GM12878 (cell line): ENCODE measurements around the gene CTNNA3. TPM values are rescaled to one million over a fixed set of nuclear protein-coding genes. Genes with fewer than 3 reads are reported as not detected.

ENCODE experiments used
- ATAC-seq: fragments of 200-7000 bp; cut with Tn5 transposase; 3 replicates; pipeline ENCODE4 v1.9.1; 2020; ENCODE audit warnings: mild to moderate bottlenecking, moderate library complexity
- BruUV-seq: library from RNA; stranded (reverse); fragments of 400-500 nt; replicated peaks from 2 replicates; lab custom pipeline; 2021; lab: Mats Ljungman, UMichigan
- CTCF ChIA-PET: fragments of 300-600 bp; sonication (Branson Sonifier 250); formaldehyde crosslinking; extraction: SDS; loops from one replicate; lab custom pipeline; 2021; ENCODE audit warnings: inconsistent platforms; lab: Yijun Ruan, JAX
- POLR2A ChIA-PET: fragments of 350-600 bp; formaldehyde crosslinking; extraction: SDS; loops from one replicate; lab custom pipeline; 2021; ENCODE audit warnings: inconsistent platforms; lab: Charles Lee
- RAD21 ChIA-PET: fragments of 300-600 bp; sonication (Branson Sonifier 250); formaldehyde crosslinking; loops from one replicate; lab custom pipeline; 2023; ENCODE audit warnings: antibody characterized with exemption; ENCODE audit not compliant: unreplicated experiment; lab: Charles Lee
- SMC1A ChIA-PET: fragments of 300-600 bp; sonication (Branson Sonifier 250); formaldehyde crosslinking; loops from one replicate; lab custom pipeline; 2023; ENCODE audit not compliant: unreplicated experiment, uncharacterized antibody; lab: Charles Lee
- DNase-seq: peaks from one replicate; pipeline ENCODE4 v3.0.0-alpha.2; 2011; ENCODE audit warnings: low read depth, low spot score
- FAIRE-seq: peaks from 3 replicates; lab custom pipeline; 2011; peaks lifted over from hg19 to GRCh38; lab: Jason Lieb, UNC
- H2AFZ ChIP-seq: 2 replicates; pipeline ENCODE4 v1.6.0; 2011; ENCODE audit warnings: low read depth, low read length, control low read depth; ENCODE audit not compliant: control insufficient read depth
- H3K27ac ChIP-seq: 2 replicates; pipeline ENCODE4 v1.5.1; 2011; ENCODE audit warnings: control low read depth; ENCODE audit not compliant: control insufficient read depth, insufficient read depth
- H3K27me3 ChIP-seq, 2 experiments: replicated peaks in 1 of 2; 2 replicates each; pipeline versions ENCODE4 v1.6.0 to v1.6.1; 2011; ENCODE audit warnings: low read length in 1 of 2; ENCODE audit not compliant: control insufficient read depth in 2 of 2, insufficient read depth in 2 of 2
- H3K36me3 ChIP-seq, 2 experiments: 2 replicates each; pipeline ENCODE4 v1.5.1; 2011; ENCODE audit warnings: low read length in 1 of 2; ENCODE audit not compliant: control insufficient read depth in 2 of 2, insufficient read depth in 2 of 2
- H3K4me1 ChIP-seq: 2 replicates; pipeline ENCODE4 v1.6.1; 2011; ENCODE audit warnings: mild to moderate bottlenecking, low read length, moderate library complexity, mixed read lengths; ENCODE audit not compliant: control insufficient read depth, insufficient read depth
- H3K4me2 ChIP-seq: 2 replicates; pipeline ENCODE4 v1.6.0; 2011; ENCODE audit warnings: control low read depth; ENCODE audit not compliant: control insufficient read depth, insufficient read depth
- H3K4me3 ChIP-seq: fragments of 200-600 bp; sonication (generic); 2 replicates; pipeline ENCODE4 v1.5.1; 2016
- H3K79me2 ChIP-seq: 2 replicates; pipeline ENCODE4 v1.6.0; 2011; ENCODE audit warnings: low read length; ENCODE audit not compliant: control insufficient read depth, insufficient read depth
- H3K9ac ChIP-seq: 2 replicates; pipeline ENCODE4 v1.8.0; 2011; ENCODE audit warnings: low read length, control low read depth, mixed read lengths; ENCODE audit not compliant: control insufficient read depth, insufficient read depth
- H3K9me3 ChIP-seq: replicated peaks from 3 replicates; pipeline ENCODE4 v1.5.1; 2011; ENCODE audit warnings: mild to moderate bottlenecking, low read length; ENCODE audit not compliant: control insufficient read depth, insufficient read depth
- H4K20me1 ChIP-seq: 2 replicates; pipeline ENCODE4 v1.6.0; 2011; ENCODE audit not compliant: control insufficient read depth, insufficient read depth
- ASH2L ChIP-seq: fragments of 300-600, 200-600 bp; sonication (generic); IDR thresholded peaks from 2 replicates; pipeline ENCODE4 v1.6.1; 2017; ENCODE audit warnings: low read depth, mild to moderate bottlenecking, borderline replicate concordance
- CBFB ChIP-seq: IDR thresholded peaks from 2 replicates; pipeline ENCODE4 v1.6.1; 2016; ENCODE audit warnings: antibody characterized with exemption, low read depth
- CREM ChIP-seq: IDR thresholded peaks from 2 replicates; pipeline ENCODE4 v1.6.1; 2014; ENCODE audit warnings: antibody characterized with exemption, low read depth
- DPF2 ChIP-seq: fragments of 450-650 bp; IDR thresholded peaks from 2 replicates; pipeline ENCODE4 v1.6.1; 2017; ENCODE audit warnings: mild to moderate bottlenecking
- ETV6 ChIP-seq, 2 experiments: fragments of 450-650 bp in 1 of 2; IDR thresholded peaks in 1 of 2; conservative IDR thresholded peaks in 1 of 2; 2 replicates each; pipeline ENCODE4 v1.6.1; 2014; ENCODE audit warnings: antibody characterized with exemption in 1 of 2, borderline replicate concordance in 1 of 2, low read depth in 1 of 2, mild to moderate bottlenecking in 1 of 2, moderate library complexity in 1 of 2
- EZH2 ChIP-seq: IDR thresholded peaks from 2 replicates; pipeline ENCODE4 v1.6.1; 2012; ENCODE audit warnings: low read depth, mild to moderate bottlenecking, control low read depth, inconsistent platforms, low read length, borderline replicate concordance; ENCODE audit not compliant: control insufficient read depth
- NFYA ChIP-seq: IDR thresholded peaks from 2 replicates; pipeline ENCODE4 v1.6.1; 2011; ENCODE audit warnings: low read depth, mild to moderate bottlenecking, low read length, improper control_type of control experiment, borderline replicate concordance
- NR2F1 ChIP-seq: fragments of 450-650 bp; conservative IDR thresholded peaks from 2 replicates; pipeline ENCODE4 v1.6.1; 2017; ENCODE audit warnings: mild to moderate bottlenecking
- SIX5 ChIP-seq: IDR thresholded peaks from 2 replicates; pipeline ENCODE4 v1.6.1; 2011; ENCODE audit warnings: mild to moderate bottlenecking, low read depth, low read length, moderate library complexity; ENCODE audit not compliant: severe bottlenecking
- SMARCA5 ChIP-seq: fragments of 450-650 bp; IDR thresholded peaks from 2 replicates; pipeline ENCODE4 v1.6.1; 2017; ENCODE audit warnings: mild to moderate bottlenecking
- SMC3 ChIP-seq: IDR thresholded peaks from 2 replicates; pipeline ENCODE4 v1.6.1; 2011; ENCODE audit warnings: low read length, improper control_type of control experiment, borderline replicate concordance
- SUPT20H ChIP-seq: IDR thresholded peaks from 2 replicates; pipeline ENCODE4 v1.6.1; 2011; ENCODE audit warnings: low read depth, mild to moderate bottlenecking, low read length, moderate library complexity, borderline replicate concordance; ENCODE audit not compliant: control insufficient read depth
- TBL1XR1 ChIP-seq: IDR thresholded peaks from 2 replicates; pipeline ENCODE4 v1.6.1; 2012; ENCODE audit warnings: low read depth, low read length, improper control_type of control experiment
- YY1 ChIP-seq: IDR thresholded peaks from 2 replicates; pipeline ENCODE4 v1.6.1; 2011; ENCODE audit warnings: low read depth, mild to moderate bottlenecking, low read length
- ZNF384 ChIP-seq: IDR thresholded peaks from 2 replicates; pipeline ENCODE4 v1.6.1; 2012; ENCODE audit warnings: low read depth, mild to moderate bottlenecking, low read length, improper control_type of control experiment, borderline replicate concordance
- WGBS: methylation state at CpG from one replicate; pipeline ENCODE4 v1.1.6; 2016; ENCODE audit warnings: low lambda C conversion rate; ENCODE audit not compliant: insufficient replicate concordance, insufficient coverage; ENCODE audit errors: missing lambda C conversion rate; 5-methylcytosine and 5-hydroxymethylcytosine counted together
- in situ Hi-C: fragments of 300-500 bp; cut with MboI; formaldehyde crosslinking; loops from 9 replicates; pipeline ENCODE4 v1.14.3; 2018; ENCODE audit warnings: mixed read lengths
- intact Hi-C: fragments of 100-400 bp; cut with micrococcal nuclease; formaldehyde crosslinking; loops from one replicate; pipeline ENCODE4 v1.14.2; 2022; ENCODE audit not compliant: unreplicated experiment
- polyA plus RNA-seq, 11 experiments: library from polyadenylated mRNA; depleted of rRNA in 4 of 11; unstranded in 6 of 11; stranded (reverse) in 5 of 11; fragments of >200 nt; fragmentation: Nextera tagmentation in 4 of 11; fragmentation: Illumina TruSeq in 1 of 11; extraction: Ambion mirVana in 4 of 11; extraction: Trizol in 1 of 11; gene quantifications; 1 replicate in 1 of 11; 2 replicates in 10 of 11; pipeline versions ENCODE4 v1.2.1 to v1.2.3, GENCODE V29; 2011 to 2016; ENCODE audit warnings: inconsistent platforms in 2 of 11, missing spikeins in 2 of 11, low read depth in 1 of 11
- total RNA-seq, 4 experiments: library from RNA; depleted of rRNA in 3 of 4; stranded (reverse); fragments of >200 nt in 3 of 4; fragmentation: Illumina TruSeq in 1 of 4; extraction: Trizol in 1 of 4; gene quantifications; 2 replicates each; pipeline versions ENCODE4 v1.2.1 to v1.2.3, GENCODE V29; 2013 to 2021
- TF ChIP-seq, protein P1 (sequence below), 3 experiments: IDR thresholded peaks in 2 of 3; conservative IDR thresholded peaks in 1 of 3; 2 replicates each; pipeline ENCODE4 v1.5.1; 2011; ENCODE audit warnings: low read depth in 3 of 3, low read length in 3 of 3, mild to moderate bottlenecking in 3 of 3, control low read depth in 2 of 3, moderate library complexity in 2 of 3, inconsistent platforms in 1 of 3, mixed read lengths in 1 of 3; ENCODE audit not compliant: control insufficient read depth in 2 of 3, insufficient read depth in 1 of 3; ENCODE audit errors: extremely low read depth in 1 of 3

The CTNNA3 gene
- total and polyA plus RNA-seq, 10 of the 15 experiments (the other 5 are each of a cell fraction or from before 2014, with no cell fraction given), result under 0.01 to 4.5 (median 0.22) TPM; not detected in 2

DNA sequence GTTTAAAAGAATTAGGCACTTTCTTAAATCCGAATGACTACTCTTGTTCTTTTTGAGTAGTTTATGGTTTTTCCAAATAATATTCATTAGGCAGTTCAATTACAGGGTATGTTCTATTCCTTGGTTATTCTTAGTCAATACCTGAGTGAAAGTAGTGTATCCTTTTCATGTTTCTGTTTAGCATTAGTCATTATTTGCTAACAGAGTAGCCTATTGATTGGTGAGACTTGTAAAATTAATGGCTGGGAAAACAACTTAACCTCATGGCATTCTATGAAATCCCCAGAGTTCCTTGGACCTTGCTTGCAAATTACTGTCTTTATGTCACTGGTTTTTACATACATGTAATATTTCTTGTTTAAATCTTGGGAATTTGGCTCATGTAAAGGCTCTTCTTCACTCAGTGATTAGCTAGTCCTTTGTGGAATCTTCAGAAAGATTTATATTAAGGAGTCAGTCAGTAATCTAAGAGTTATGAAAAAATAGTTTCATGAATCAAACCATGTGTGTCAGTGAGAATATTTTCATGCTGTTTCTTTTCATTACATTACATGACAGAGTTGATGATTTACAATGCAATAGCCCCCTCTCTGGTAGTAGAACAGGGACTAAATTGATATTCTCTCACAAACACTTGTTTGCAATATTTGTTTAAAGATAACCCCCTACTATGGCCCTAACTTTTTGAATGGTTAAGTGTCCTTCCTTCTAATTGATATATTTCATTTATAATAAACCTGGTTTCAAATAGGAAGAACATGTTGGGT lies 851.6 kb downstream of the CTNNA3 start (continued):
- TF ChIP-seq, protein P1, sequence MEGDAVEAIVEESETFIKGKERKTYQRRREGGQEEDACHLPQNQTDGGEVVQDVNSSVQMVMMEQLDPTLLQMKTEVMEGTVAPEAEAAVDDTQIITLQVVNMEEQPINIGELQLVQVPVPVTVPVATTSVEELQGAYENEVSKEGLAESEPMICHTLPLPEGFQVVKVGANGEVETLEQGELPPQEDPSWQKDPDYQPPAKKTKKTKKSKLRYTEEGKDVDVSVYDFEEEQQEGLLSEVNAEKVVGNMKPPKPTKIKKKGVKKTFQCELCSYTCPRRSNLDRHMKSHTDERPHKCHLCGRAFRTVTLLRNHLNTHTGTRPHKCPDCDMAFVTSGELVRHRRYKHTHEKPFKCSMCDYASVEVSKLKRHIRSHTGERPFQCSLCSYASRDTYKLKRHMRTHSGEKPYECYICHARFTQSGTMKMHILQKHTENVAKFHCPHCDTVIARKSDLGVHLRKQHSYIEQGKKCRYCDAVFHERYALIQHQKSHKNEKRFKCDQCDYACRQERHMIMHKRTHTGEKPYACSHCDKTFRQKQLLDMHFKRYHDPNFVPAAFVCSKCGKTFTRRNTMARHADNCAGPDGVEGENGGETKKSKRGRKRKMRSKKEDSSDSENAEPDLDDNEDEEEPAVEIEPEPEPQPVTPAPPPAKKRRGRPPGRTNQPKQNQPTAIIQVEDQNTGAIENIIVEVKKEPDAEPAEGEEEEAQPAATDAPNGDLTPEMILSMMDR (IDR thresholded peaks at IDR 0.05 in 2 of 3, conservative IDR thresholded peaks at IDR 0.05 in 1 of 3; ENCODE audit: control insufficient read depth in 2 of 3, extremely low read depth in 1 of 3, insufficient read depth in 1 of 3, low read depth in 3 of 3, low read length in 3 of 3), result no peak
- TF ChIP-seq CBFB (no peak), EZH2 (no peak), SUPT20H (no peak), DPF2 (no peak)

DNA sequence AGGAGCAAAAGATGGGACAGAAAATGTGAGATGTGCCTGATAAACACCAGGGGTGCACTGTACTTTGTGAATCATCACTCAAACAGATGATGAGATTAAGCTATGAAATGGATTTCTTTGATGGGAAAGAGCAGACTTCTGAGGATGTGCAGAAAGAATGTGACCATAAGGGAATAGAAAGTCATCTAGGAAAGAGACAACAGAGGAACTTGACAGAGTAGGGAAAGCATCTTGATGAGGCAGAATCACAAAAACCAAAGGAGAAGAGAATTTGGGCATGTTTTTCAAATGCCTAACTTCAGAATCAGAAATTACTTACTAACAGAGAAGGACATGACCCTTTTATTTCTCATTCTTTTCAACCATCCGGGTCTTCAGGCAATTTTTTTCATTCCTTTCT lies 852.6 kb downstream of the CTNNA3 start:
- TF ChIP-seq ZNF384 (no peak), TBL1XR1 (no peak), ETV6 (conservative IDR thresholded peaks at IDR 0.05 in 1 of 2, IDR thresholded peaks at IDR 0.05 in 1 of 2; ENCODE audit: borderline replicate concordance in 1 of 2, low read depth in 1 of 2) (no peak), ASH2L (no peak), SIX5 (no peak), NFYA (no peak), SMC3 (no peak), YY1 (no peak), CREM (no peak), NR2F1 (no peak), SMARCA5 (no peak)
- DNase-seq, result no peak
- H3K27ac ChIP-seq, result no peak overlapping the region
- no peaks in the 10 kb centered on the region for H3K79me2 ChIP-seq
- no peak overlapping the region for H3K4me3 ChIP-seq
- no peak overlapping the region for H3K9ac ChIP-seq
- SMC1A ChIA-PET, result no interaction called here
- POLR2A ChIA-PET, result no interaction called here
- CTCF ChIA-PET, result interaction anchor here (1.8 kb wide), 1 partner anchor 15 kb away, joined by 5 read pairs; no protein-coding TSS in a partner anchor
- RAD21 ChIA-PET, result interaction anchor here (0.9 kb wide), 1 partner anchor 257 kb away, joined by 3 read pairs; no protein-coding TSS in a partner anchor
- no peaks in the 10 kb centered on the region for H4K20me1 ChIP-seq
- no peak overlapping the region for H3K4me2 ChIP-seq
- in situ Hi-C loops, result no loop called here
- intact Hi-C loops, result no loop called here
- FAIRE-seq, result no peak
- H3K36me3 ChIP-seq, result no peaks in the 10 kb centered on the region
- H3K4me1 ChIP-seq, result no peaks in the 10 kb centered on the region
- 0% methylated on average over 1 of the region's 1 CpG for WGBS
- BruUV-seq, result no TSS peak
- no peak for ATAC-seq
- no peaks in the 10 kb centered on the region for H3K27me3 ChIP-seq
- H3K9me3 ChIP-seq, result no peaks in the 10 kb centered on the region
- H2AFZ ChIP-seq, result no peak overlapping the region
